PC-3 (cell line): Measurements from ENCODE around the gene STAT5B.

Experiments used
- CTCF ChIP-seq: fragments of 300-600 bp; sonication (generic); conservative IDR thresholded peaks from 2 replicates; pipeline ENCODE4 v1.5.1; 2017; ENCODE audit warnings: antibody characterized with exemption, low read depth, mild to moderate bottlenecking, low read length
- EZH2 ChIP-seq: fragments of 300-600 bp; sonication (generic); IDR thresholded peaks from one replicate; pipeline ENCODE4 v1.6.1; 2017; ENCODE audit warnings: antibody characterized with exemption, mild to moderate bottlenecking, low read length; ENCODE audit not compliant: unreplicated experiment
- EZH2phosphoT487 ChIP-seq: fragments of 300-600 bp; sonication (generic); IDR thresholded peaks from 2 replicates; pipeline ENCODE4 v1.6.1; 2018; ENCODE audit warnings: mild to moderate bottlenecking, antibody characterized with exemption, low read length, borderline replicate concordance

GRCh38 chr17:42287305-42287976, 11.2 kb upstream of the STAT5B start:
- TF ChIP-seq CTCF (no peak), EZH2 (no peak), EZH2phosphoT487 (no peak)
